Body of pancreas (tissue), 4 donors: ENCODE results near the gene CACYBP.
A peak's percentile ranks its signal among the peaks of the same experiment; 100 is the strongest.

Experiments used
- POLR2A ChIP-seq, 3 donors: fragments of 450-650 bp; IDR thresholded peaks; one replicate each; pipeline ENCODE4 v1.6.1; 2016; ENCODE audit warnings: antibody characterized with exemption in 3 of 3, mild to moderate bottlenecking in 2 of 3
- TF ChIP-seq, protein P1 (sequence below), 7 experiments: fragments of 450-650 bp in 4 of 7; fragments of 200-600 bp in 3 of 7; sonication (generic) in 3 of 7; IDR thresholded peaks; one replicate each; pipeline ENCODE4 v1.5.1; 2016 to 2019; ENCODE audit warnings: antibody characterized with exemption in 7 of 7

DNA sequence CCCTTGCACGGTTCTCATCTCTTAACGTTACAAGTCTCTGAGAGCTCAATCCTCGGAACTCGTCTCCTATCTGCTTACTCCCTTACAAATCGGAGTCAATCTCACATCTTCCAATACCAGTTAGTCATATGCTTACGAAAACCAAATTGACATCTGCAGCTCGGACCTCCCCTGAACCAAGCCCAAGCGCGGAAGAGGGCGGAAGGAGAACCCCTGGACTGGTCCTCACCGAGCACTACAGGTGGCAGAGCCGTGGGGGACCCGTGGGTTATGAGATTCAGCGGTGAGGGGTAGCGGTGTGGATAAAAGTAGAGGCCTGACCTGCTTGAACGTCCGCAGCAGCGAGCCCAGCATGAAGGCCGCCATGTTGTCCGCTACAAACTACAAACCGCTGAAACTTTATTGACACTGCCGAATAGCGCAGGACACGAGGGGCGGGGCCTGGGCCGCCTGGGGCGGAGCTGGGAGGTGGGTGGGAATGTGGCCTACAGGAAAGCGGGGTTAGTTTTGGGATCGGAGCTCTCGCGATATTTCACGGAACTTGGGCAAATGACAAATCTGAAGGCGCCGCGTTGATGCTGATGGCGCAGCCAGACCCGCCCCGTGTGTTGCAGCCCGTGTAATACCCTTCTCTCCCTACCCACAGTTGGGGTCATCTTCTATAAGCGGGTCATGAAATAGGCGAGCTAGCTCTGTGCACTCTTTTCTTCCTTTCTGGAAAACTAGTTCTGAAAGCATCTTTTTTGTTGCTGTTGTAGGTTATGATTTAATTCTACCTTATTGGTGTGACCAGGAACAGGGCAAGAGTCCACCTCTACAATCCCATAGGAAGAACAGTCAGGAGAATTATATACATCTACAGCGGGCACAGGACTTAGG is 23.5 kb downstream of the CACYBP start, which contains the start of gene MRPS14:
- peak; percentile 53 to 85 (median 84) for TF ChIP-seq POLR2A (IDR thresholded peaks at IDR 0.05)
- TF ChIP-seq, protein P1, sequence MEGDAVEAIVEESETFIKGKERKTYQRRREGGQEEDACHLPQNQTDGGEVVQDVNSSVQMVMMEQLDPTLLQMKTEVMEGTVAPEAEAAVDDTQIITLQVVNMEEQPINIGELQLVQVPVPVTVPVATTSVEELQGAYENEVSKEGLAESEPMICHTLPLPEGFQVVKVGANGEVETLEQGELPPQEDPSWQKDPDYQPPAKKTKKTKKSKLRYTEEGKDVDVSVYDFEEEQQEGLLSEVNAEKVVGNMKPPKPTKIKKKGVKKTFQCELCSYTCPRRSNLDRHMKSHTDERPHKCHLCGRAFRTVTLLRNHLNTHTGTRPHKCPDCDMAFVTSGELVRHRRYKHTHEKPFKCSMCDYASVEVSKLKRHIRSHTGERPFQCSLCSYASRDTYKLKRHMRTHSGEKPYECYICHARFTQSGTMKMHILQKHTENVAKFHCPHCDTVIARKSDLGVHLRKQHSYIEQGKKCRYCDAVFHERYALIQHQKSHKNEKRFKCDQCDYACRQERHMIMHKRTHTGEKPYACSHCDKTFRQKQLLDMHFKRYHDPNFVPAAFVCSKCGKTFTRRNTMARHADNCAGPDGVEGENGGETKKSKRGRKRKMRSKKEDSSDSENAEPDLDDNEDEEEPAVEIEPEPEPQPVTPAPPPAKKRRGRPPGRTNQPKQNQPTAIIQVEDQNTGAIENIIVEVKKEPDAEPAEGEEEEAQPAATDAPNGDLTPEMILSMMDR (IDR thresholded peaks at IDR 0.05) = no peak
